Stomach (tissue), 9 donors: ENCODE data around the gene TGM4. TPM values are rescaled to one million over a fixed set of nuclear protein-coding genes. Genes with fewer than 3 reads are reported as not detected.
A peak's percentile ranks its signal among the peaks of the same experiment; 100 is the strongest.

Experiments used
- DNase-seq, 2 donors: peaks; one replicate each; pipeline versions ENCODE4 v3.0.0 to v3.0.0-alpha.2; 2013 to 2019
- H3K27ac ChIP-seq, 5 donors: fragments of 200-600 bp in 4 of 5; sonication (generic) in 4 of 5; one replicate each; pipeline ENCODE4 v1.5.1; 2013 to 2019; ENCODE audit warnings: mild to moderate bottlenecking in 1 of 5, moderate library complexity in 1 of 5
- H3K27me3 ChIP-seq, 3 donors: fragments of 200-600 bp; sonication (generic); one replicate each; pipeline ENCODE4 v1.5.1; 2017 to 2019; ENCODE audit warnings: mixed run types in 1 of 3
- H3K36me3 ChIP-seq, 4 donors: fragments of 200-600 bp; sonication (generic); 1 replicate in 3 of 4; 2 replicates in 1 of 4; pipeline ENCODE4 v1.5.1; 2016 to 2019
- H3K4me1 ChIP-seq, 4 donors: fragments of 200-600 bp; sonication (generic); one replicate each; pipeline ENCODE4 v1.5.1; 2016 to 2019
- H3K4me3 ChIP-seq, 4 donors: fragments of 200-600 bp; sonication (generic) in 3 of 4; one replicate each; pipeline ENCODE4 v1.5.1; 2016 to 2019; ENCODE audit warnings: mild to moderate bottlenecking in 1 of 4
- H3K9me3 ChIP-seq, 4 donors: fragments of 200-600 bp; sonication (generic); one replicate each; pipeline ENCODE4 v1.5.1; 2016 to 2019
- EP300 ChIP-seq: sonication (generic); formaldehyde crosslinking; IDR thresholded peaks from one replicate; pipeline ENCODE4 v1.6.1; 2017; ENCODE audit warnings: antibody characterized with exemption
- POLR2A ChIP-seq, 4 donors: fragments of 450-650 bp; IDR thresholded peaks; one replicate each; pipeline ENCODE4 v1.6.1; 2016; ENCODE audit warnings: antibody characterized with exemption in 4 of 4, control low read depth in 2 of 4, mild to moderate bottlenecking in 1 of 4, moderate library complexity in 1 of 4
- POLR2AphosphoS5 ChIP-seq, 3 donors: sonication (generic); formaldehyde crosslinking; IDR thresholded peaks; one replicate each; pipeline ENCODE4 v1.6.1; 2016; ENCODE audit warnings: antibody characterized with exemption in 3 of 3
- WGBS, 5 donors: extraction: QIAGEN DNeasy Blood & Tissue Kit in 3 of 5; methylation state at CpG; one replicate each; pipeline versions ENCODE4 v1.1.5 to v1.1.7; 2013 to 2018; 5-methylcytosine and 5-hydroxymethylcytosine counted together
- intact Hi-C: fragments of 100-400 bp; cut with DNase I; formaldehyde crosslinking; loops from one replicate; pipeline ENCODE4 v1.15.1; 2023; ENCODE audit warnings: low total_unique reads
- polyA plus RNA-seq, 3 donors: library from polyadenylated mRNA; stranded (reverse); fragments of 200-250 nt; gene quantifications; one replicate each; pipeline ENCODE4 v1.2.3, GENCODE V29; 2013
- total RNA-seq, 5 donors: library from RNA; depleted of rRNA; stranded (reverse); fragments of >200 nt; gene quantifications; one replicate each; pipeline versions ENCODE4 v1.1.0 to v1.2.3, GENCODE V29; 2014 to 2016
- TF ChIP-seq, protein P1 (sequence below), 7 experiments: fragments of 450-650 bp in 4 of 7; fragments of 200-600 bp in 3 of 7; sonication (generic) in 3 of 7; IDR thresholded peaks; one replicate each; pipeline ENCODE4 v1.5.1; 2016 to 2019; ENCODE audit warnings: antibody characterized with exemption in 7 of 7, control low read depth in 2 of 7, mild to moderate bottlenecking in 1 of 7
- donor health status: healthy with polysubstance abuse.
- donor health status: Bipolar disorder and iron deficiency.
- donor health status: healthy.

The TGM4 gene
- total and polyA plus RNA-seq, 8 donors = not detected

DNA sequence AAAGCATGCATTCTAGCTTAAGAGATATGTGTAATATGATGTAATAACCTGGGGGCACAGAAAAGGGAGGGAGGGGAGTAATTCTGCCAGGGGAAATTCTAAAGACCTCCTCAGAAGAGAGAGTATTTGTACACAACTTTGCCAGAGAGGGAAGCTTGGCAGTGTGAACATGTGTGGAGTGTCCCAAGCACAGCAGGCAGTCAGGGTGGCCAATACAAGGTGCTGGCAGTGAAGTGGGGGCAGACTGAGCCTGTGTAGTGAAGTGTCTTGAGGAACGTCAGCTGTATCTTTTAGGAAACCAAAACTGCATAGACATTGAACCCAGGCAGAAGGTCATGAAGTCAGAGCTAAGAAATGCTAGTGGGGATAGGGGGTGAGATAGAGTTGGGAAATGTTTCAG is 42.4 kb upstream of the TGM4 start:
- whole genome bisulfite sequencing, 5 donors = 96 to 100% (median 100%) methylated on average over 1 of the region's 1 CpG
- Histone ChIP-seq H3K27ac (no peak overlapping the region), H3K4me3 (no peak overlapping the region), H3K36me3 (peaks cover 0 to 5% (median 0%) of the 10 kb centered on the region in 4 donors), H3K4me1 (no peaks in the 10 kb centered on the region), H3K27me3 (no peaks in the 10 kb centered on the region), H3K9me3 (peaks cover 0 to 13% (median 6%) of the 10 kb centered on the region in 4 donors)
- no peak for DNase-seq
- TF ChIP-seq POLR2A (IDR thresholded peaks at IDR 0.05) (no peak), EP300 (no peak), POLR2AphosphoS5 (IDR thresholded peaks at IDR 0.05) (no peak)
- TF ChIP-seq, protein P1, sequence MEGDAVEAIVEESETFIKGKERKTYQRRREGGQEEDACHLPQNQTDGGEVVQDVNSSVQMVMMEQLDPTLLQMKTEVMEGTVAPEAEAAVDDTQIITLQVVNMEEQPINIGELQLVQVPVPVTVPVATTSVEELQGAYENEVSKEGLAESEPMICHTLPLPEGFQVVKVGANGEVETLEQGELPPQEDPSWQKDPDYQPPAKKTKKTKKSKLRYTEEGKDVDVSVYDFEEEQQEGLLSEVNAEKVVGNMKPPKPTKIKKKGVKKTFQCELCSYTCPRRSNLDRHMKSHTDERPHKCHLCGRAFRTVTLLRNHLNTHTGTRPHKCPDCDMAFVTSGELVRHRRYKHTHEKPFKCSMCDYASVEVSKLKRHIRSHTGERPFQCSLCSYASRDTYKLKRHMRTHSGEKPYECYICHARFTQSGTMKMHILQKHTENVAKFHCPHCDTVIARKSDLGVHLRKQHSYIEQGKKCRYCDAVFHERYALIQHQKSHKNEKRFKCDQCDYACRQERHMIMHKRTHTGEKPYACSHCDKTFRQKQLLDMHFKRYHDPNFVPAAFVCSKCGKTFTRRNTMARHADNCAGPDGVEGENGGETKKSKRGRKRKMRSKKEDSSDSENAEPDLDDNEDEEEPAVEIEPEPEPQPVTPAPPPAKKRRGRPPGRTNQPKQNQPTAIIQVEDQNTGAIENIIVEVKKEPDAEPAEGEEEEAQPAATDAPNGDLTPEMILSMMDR (IDR thresholded peaks at IDR 0.05) = no peak
- intact Hi-C loops = no loop called here

DNA sequence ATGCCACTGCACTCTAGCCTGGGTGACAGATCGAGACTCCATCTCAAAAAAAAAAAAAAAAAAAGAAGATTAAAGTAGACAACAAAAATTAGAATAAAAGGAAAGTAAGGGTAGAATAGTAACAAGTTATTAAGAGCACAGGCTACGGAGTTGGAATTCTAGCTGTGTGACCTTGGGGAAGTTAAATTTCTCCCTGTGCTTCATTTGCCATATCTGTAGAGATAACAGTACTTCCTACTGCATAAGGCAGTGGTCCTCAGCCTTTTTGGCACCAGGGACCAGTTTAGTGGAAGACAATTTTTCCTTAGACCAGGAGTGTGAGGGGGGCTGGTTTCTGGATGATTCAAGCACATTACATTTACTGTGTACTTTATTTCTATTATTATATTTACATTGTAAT is 41.4 kb upstream of the TGM4 start:
- 66 to 95% (median 89%) methylated on average over 2 of the region's 2 CpGs for WGBS, 5 donors
- Histone ChIP-seq H3K4me1 (no peaks in the 10 kb centered on the region), H3K4me3 (no peak overlapping the region), H3K36me3 (peaks cover 0 to 8% (median 0%) of the 10 kb centered on the region in 4 donors), H3K27me3 (no peaks in the 10 kb centered on the region), H3K27ac (no peak overlapping the region), H3K9me3 (peaks cover 0 to 15% (median 7%) of the 10 kb centered on the region in 4 donors)
- TF ChIP-seq POLR2AphosphoS5 (IDR thresholded peaks at IDR 0.05) (no peak), EP300 (no peak), POLR2A (IDR thresholded peaks at IDR 0.05) (no peak)
- TF ChIP-seq, protein P1 (IDR thresholded peaks at IDR 0.05) = no peak
- intact Hi-C loops = no loop called here
- no peak for DNase-seq

- H3K9me3 ChIP-seq = peaks cover 0 to 15% (median 7%) of the 10 kb centered on the region in 4 donors
- peaks cover 0 to 8% (median 0%) of the 10 kb centered on the region in 4 donors for H3K36me3 ChIP-seq
- 87 to 93% (median 90%) methylated on average over 7 of the region's 7 CpGs for WGBS, 5 donors
- H3K4me3 ChIP-seq = no peak overlapping the region
- DNase-seq = peak in 1 of 2 donors; percentile 2
- no peaks in the 10 kb centered on the region for H3K4me1 ChIP-seq
- H3K27me3 ChIP-seq = no peaks in the 10 kb centered on the region
- intact Hi-C loops = no loop called here
- H3K27ac ChIP-seq = no peak overlapping the region
- TF ChIP-seq POLR2A (IDR thresholded peaks at IDR 0.05) (no peak), EP300 (no peak), POLR2AphosphoS5 (IDR thresholded peaks at IDR 0.05) (no peak)
- TF ChIP-seq, protein P1 (IDR thresholded peaks at IDR 0.05) = no peak
Observed at GRCh38 chr3:44833394-44833793, 41.0 kb upstream of the TGM4 start.

DNA sequence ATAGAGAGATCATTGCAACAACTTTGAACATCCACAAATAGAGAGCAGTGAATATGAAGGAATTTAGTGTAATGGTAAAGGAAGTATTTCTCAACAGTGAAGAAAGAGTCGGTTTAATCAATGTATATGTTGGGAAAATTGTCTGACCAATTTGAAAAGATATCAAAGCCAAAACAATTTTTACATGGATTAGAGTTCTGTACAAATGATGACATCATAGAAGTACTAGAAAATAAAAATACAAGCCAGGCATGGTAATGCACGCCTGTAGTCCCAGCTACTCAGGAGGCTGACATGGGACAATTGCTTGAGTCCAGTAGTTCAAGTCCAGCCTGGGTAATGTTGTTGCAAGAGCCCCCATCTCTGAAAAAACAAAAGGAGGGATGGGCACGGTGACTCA is 38.7 kb upstream of the TGM4 start:
- Histone ChIP-seq H3K9me3 (peaks cover 0 to 15% (median 7%) of the 10 kb centered on the region in 4 donors), H3K27ac (no peak overlapping the region), H3K36me3 (peaks cover 0 to 7% (median 0%) of the 10 kb centered on the region in 4 donors), H3K4me1 (no peaks in the 10 kb centered on the region), H3K27me3 (no peaks in the 10 kb centered on the region), H3K4me3 (no peak overlapping the region)
- WGBS, 5 donors = 96 to 99% (median 97%) methylated on average over 3 of the region's 3 CpGs
- intact Hi-C loops = no loop called here
- DNase-seq = no peak
- TF ChIP-seq POLR2A (IDR thresholded peaks at IDR 0.05) (no peak), POLR2AphosphoS5 (IDR thresholded peaks at IDR 0.05) (no peak), EP300 (no peak)
- TF ChIP-seq, protein P1 (IDR thresholded peaks at IDR 0.05) = no peak
